ENCODE measurements around the gene WDR88. TPM values are rescaled to one million over a fixed set of nuclear protein-coding genes. Genes with fewer than 3 reads are reported as not detected.

The WDR88 gene
- total RNA-seq, 1 donor from 2014 or later = not detected

DNA sequence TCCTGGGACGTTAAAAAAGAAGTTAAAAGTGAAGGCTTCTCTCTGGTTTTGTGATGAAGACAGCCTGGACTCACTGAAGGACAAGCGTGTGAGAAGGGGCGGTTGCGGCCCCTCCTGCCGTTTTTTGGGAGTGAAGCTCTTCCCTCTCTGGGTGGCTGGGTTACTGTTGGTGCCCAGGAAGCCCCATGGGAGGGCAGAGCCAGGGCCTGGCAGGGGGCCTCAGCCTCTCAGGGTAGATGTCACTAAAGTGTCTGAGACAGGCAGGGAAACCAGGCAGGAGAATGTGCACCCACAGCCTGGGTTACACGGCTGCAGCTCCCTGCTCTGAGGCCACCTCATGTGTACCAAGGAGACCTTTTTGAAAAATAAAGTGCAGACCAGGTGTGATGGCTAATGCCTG is 1.5 kb upstream of the WDR88 start:
- Histone ChIP-seq H3K36me3 (peaks cover 62% of the 10 kb centered on the region), H3K27me3 (ENCODE audit: low read depth) (peaks cover 19% of the 10 kb centered on the region), H3K4me1 (no peaks in the 10 kb centered on the region), H3K4me3 (no peak overlapping the region), H3K9me3 (no peaks in the 10 kb centered on the region), H3K27ac (no peak overlapping the region)
- intact Hi-C loops (cut with DNase I) = no loop called here
- ATAC-seq = no peak
- TF ChIP-seq, protein P1, sequence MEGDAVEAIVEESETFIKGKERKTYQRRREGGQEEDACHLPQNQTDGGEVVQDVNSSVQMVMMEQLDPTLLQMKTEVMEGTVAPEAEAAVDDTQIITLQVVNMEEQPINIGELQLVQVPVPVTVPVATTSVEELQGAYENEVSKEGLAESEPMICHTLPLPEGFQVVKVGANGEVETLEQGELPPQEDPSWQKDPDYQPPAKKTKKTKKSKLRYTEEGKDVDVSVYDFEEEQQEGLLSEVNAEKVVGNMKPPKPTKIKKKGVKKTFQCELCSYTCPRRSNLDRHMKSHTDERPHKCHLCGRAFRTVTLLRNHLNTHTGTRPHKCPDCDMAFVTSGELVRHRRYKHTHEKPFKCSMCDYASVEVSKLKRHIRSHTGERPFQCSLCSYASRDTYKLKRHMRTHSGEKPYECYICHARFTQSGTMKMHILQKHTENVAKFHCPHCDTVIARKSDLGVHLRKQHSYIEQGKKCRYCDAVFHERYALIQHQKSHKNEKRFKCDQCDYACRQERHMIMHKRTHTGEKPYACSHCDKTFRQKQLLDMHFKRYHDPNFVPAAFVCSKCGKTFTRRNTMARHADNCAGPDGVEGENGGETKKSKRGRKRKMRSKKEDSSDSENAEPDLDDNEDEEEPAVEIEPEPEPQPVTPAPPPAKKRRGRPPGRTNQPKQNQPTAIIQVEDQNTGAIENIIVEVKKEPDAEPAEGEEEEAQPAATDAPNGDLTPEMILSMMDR (IDR thresholded peaks at IDR 0.05) = no peak
- DNase-seq = no peak

DNA sequence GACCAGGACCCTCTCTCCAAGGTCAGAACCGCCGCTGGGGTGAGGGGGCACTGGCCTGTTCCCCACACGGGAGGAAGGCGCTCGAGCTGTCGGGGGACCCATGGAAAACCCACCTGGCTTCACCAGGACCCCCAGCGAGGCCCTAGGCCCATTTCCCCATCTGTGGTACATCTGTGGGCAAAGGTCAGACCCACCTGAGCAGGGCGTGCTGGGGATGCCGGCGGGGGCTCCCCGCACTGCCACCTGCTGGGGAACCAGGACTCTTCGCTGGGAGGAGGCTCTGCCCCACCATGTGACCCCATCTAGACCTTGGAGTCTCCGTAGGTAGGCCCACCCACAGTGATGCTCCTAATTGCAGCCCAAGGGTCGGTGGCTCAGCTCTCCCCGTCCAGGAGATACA is 511 bp downstream of the WDR88 start:
- TF ChIP-seq, protein P1 (IDR thresholded peaks at IDR 0.05) = no peak
- H3K36me3 ChIP-seq = peaks cover 44% of the 10 kb centered on the region
- no peaks in the 10 kb centered on the region for H3K4me1 ChIP-seq
- no peak overlapping the region for H3K27ac ChIP-seq
- ATAC-seq (peak in 1 of 2 donors; percentile 47), DNase-seq (no peak)
- no peaks in the 10 kb centered on the region for H3K9me3 ChIP-seq
- intact Hi-C loops (cut with DNase I) = no loop called here
- H3K27me3 ChIP-seq (ENCODE audit: low read depth) = peaks cover 30% of the 10 kb centered on the region
- no peak overlapping the region for H3K4me3 ChIP-seq

DNA sequence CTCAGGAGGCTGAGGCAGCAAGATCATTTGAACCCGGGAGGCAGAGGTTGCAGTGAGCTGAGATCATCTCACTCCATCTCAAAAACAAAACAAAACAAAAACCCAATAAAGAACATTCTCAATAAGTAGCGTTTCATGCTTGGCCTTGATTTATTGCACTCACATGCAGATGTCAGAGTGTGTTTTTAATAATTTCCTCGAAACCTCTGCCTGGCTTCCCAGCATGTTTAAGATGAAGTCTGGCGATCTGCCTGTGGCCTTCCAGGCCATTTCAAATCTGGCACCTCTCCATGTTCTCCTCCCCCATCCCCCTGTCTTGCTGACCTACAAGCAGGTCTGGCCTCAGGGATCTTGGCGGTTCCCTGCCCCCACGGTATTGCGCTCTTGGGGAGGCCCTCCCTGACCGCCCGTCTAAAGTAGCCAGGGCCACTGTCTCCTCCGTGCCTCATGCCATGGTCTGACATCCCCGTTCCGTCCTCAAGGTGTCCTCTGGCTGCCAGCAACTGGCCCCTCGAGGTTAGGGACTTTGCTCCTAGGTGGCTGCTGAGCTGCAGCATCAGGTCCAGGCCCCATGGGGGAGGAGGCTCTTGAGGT is 1.6 kb downstream of the WDR88 start:
- Histone ChIP-seq H3K36me3 (peaks cover 33% of the 10 kb centered on the region), H3K4me3 (no peak overlapping the region), H3K4me1 (no peaks in the 10 kb centered on the region), H3K27ac (no peak overlapping the region), H3K27me3 (ENCODE audit: low read depth) (peaks cover 39% of the 10 kb centered on the region), H3K9me3 (no peaks in the 10 kb centered on the region)
- TF ChIP-seq, protein P1 (IDR thresholded peaks at IDR 0.05) = no peak
- ATAC-seq (no peak), DNase-seq (no peak)
- intact Hi-C loops (cut with DNase I) = no loop called here

DNA sequence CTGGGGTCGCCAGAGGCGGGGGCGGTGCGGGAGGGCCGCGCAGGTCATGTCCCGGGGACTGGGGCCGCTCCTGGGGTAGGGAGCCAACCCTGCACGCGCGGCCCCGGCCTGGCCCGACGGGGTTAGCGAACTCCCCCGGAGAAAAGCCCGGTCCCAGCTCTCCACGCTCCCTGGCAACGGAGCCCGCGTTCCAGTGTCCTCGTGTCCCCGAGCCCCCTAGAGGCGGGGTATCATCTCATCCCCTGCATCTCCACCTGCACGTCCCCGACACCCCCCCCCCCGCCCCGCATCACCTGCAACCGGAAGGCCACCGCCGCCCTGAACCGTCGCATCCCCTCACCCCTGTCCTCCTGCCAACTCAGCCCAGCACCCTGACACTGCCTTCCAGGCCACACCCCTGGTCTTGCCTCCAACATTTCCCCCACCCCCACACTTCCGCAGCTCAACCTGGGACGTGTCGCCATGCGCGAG is 2.7 kb downstream of the WDR88 start:
- no peak overlapping the region for H3K4me3 ChIP-seq
- peaks cover 39% of the 10 kb centered on the region for H3K27me3 ChIP-seq (ENCODE audit: low read depth)
- no peaks in the 10 kb centered on the region for H3K4me1 ChIP-seq
- H3K27ac ChIP-seq = no peak overlapping the region
- intact Hi-C loops (cut with DNase I) = no loop called here
- ATAC-seq = no peak
- no peak for DNase-seq
- H3K36me3 ChIP-seq = peaks cover 22% of the 10 kb centered on the region
- H3K9me3 ChIP-seq = no peaks in the 10 kb centered on the region
- TF ChIP-seq, protein P1 (IDR thresholded peaks at IDR 0.05) = no peak

DNA sequence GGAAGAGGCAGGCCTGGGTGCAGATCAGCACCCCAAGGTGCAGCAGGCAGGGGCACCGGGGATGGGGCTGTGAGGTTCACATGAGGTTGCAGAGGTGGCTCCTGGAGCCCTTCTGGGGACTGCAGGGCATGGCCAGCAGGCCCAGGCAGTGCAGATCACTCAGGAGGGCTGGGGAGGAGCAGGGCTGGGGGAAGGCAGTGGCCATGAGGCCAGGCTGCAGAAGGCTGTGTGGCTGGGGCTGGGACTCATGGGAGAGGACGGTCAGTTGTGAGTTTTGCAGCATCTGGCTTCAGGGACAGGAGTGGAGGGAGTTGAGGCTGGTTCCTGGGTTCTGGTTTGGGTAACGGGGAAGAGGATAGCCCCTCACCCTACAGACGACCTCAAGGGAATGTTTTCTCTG is 7.3 kb downstream of the WDR88 start:
- H3K27ac ChIP-seq = no peak overlapping the region
- ATAC-seq = no peak
- intact Hi-C loops (cut with DNase I) = no loop called here
- H3K4me1 ChIP-seq = peaks cover 5% of the 10 kb centered on the region
- peaks cover 32% of the 10 kb centered on the region for H3K27me3 ChIP-seq (ENCODE audit: low read depth)
- H3K9me3 ChIP-seq = no peaks in the 10 kb centered on the region
- no peak for DNase-seq
- H3K36me3 ChIP-seq = no peaks in the 10 kb centered on the region
- no peak overlapping the region for H3K4me3 ChIP-seq
- TF ChIP-seq, protein P1 (IDR thresholded peaks at IDR 0.05) = no peak
